MM.1S (cell line): ENCODE measurements around the gene KCNJ16.

Experiments used
- DNase-seq: peaks from one replicate; pipeline ENCODE4 v3.0.0-alpha.2; 2015
- H2AFZ ChIP-seq: fragments of 300-600 bp; sonication (generic); 2 replicates; pipeline ENCODE4 v1.6.0; 2016; ENCODE audit warnings: antibody characterized with exemption, low read length
- H3F3A ChIP-seq: fragments of 300-600 bp; sonication (generic); 2 replicates; pipeline ENCODE4 v1.6.1; 2016; ENCODE audit warnings: mild to moderate bottlenecking, antibody characterized with exemption, low read length, moderate library complexity, mixed read lengths; ENCODE audit not compliant: insufficient read depth
- H3K27ac ChIP-seq: fragments of 300-600 bp; sonication (generic); 2 replicates; pipeline ENCODE4 v1.5.1; 2016; ENCODE audit warnings: mild to moderate bottlenecking, low read length
- H3K27me3 ChIP-seq: fragments of 300-600 bp; sonication (generic); replicated peaks from 2 replicates; pipeline ENCODE4 v1.6.0; 2016; ENCODE audit warnings: low read length; ENCODE audit not compliant: insufficient read depth
- H3K36me3 ChIP-seq: fragments of 300-600 bp; sonication (generic); replicated peaks from 2 replicates; pipeline ENCODE4 v1.6.1; 2016; ENCODE audit warnings: mild to moderate bottlenecking, low read length, mixed read lengths; ENCODE audit not compliant: insufficient read depth
- H3K4me1 ChIP-seq: fragments of 300-600 bp; sonication (generic); 2 replicates; pipeline ENCODE4 v1.6.1; 2016; ENCODE audit warnings: low read length, mixed read lengths
- H3K4me2 ChIP-seq: fragments of 300-600 bp; sonication (generic); 2 replicates; pipeline ENCODE4 v1.6.0; 2016; ENCODE audit warnings: low read depth, low read length
- H3K4me3 ChIP-seq: fragments of 300-600 bp; sonication (generic); 2 replicates; pipeline ENCODE4 v1.5.1; 2016; ENCODE audit warnings: low read length, mixed read lengths
- H3K79me2 ChIP-seq: fragments of 300-600 bp; sonication (generic); 2 replicates; pipeline ENCODE4 v1.6.1; 2016; ENCODE audit warnings: mixed run types, low read length, mixed read lengths
- H3K9ac ChIP-seq: fragments of 300-600 bp; sonication (generic); 2 replicates; pipeline ENCODE4 v1.6.1; 2016; ENCODE audit warnings: low read length, mixed read lengths
- H3K9me2 ChIP-seq: fragments of 300-600 bp; sonication (generic); replicated peaks from 2 replicates; pipeline ENCODE4 v1.6.1; 2016; ENCODE audit warnings: mild to moderate bottlenecking, low read length, mixed read lengths; ENCODE audit not compliant: insufficient read depth
- H3K9me3 ChIP-seq: fragments of 300-600 bp; sonication (generic); replicated peaks from 2 replicates; pipeline ENCODE4 v1.6.1; 2016; ENCODE audit warnings: mild to moderate bottlenecking, low read length, mixed read lengths; ENCODE audit not compliant: insufficient read depth
- H4K20me1 ChIP-seq: fragments of 300-600 bp; sonication (generic); 2 replicates; pipeline ENCODE4 v1.6.1; 2016; ENCODE audit warnings: mild to moderate bottlenecking, low read length, moderate library complexity, mixed read lengths; ENCODE audit not compliant: insufficient read depth
- CTCF ChIP-seq: fragments of 300-600 bp; sonication (generic); IDR thresholded peaks from 2 replicates; pipeline ENCODE4 v1.5.1; 2016; ENCODE audit warnings: antibody characterized with exemption, low read length, mixed read lengths
- EZH2 ChIP-seq: fragments of 300-600 bp; sonication (generic); optimal IDR thresholded peaks from 2 replicates; pipeline ENCODE3; 2017; ENCODE audit warnings: low read depth, mild to moderate bottlenecking, antibody characterized with exemption, low read length, mixed read lengths
- EZH2phosphoT487 ChIP-seq: fragments of 300-600 bp; sonication (generic); IDR thresholded peaks from 2 replicates; pipeline ENCODE4 v1.6.1; 2018; ENCODE audit warnings: antibody characterized with exemption, low read length

The KCNJ16 gene

GRCh38 chr17:70119545-70119944 lies 44.5 kb downstream of the KCNJ16 start:
- Histone ChIP-seq H3K9ac (no peak overlapping the region), H3K79me2 (no peaks in the 10 kb centered on the region), H3K36me3 (no peaks in the 10 kb centered on the region), H3K9me2 (no peaks in the 10 kb centered on the region), H3K4me1 (no peaks in the 10 kb centered on the region), H3K9me3 (no peaks in the 10 kb centered on the region), H2AFZ (no peak overlapping the region), H3K4me3 (no peak overlapping the region), H3F3A (no peaks in the 10 kb centered on the region), H3K4me2 (no peak overlapping the region), H3K27ac (no peak overlapping the region), H3K27me3 (no peaks in the 10 kb centered on the region), H4K20me1 (no peaks in the 10 kb centered on the region)
- TF ChIP-seq EZH2phosphoT487 (no peak), EZH2 (no peak), CTCF (no peak)
- no peak for DNase-seq

GRCh38 chr17:70119983-70120382 lies 45.0 kb downstream of the KCNJ16 start:
- no peak for DNase-seq
- Histone ChIP-seq H3F3A (no peaks in the 10 kb centered on the region), H3K36me3 (no peaks in the 10 kb centered on the region), H3K4me2 (no peak overlapping the region), H3K9ac (no peak overlapping the region), H3K27ac (no peak overlapping the region), H3K79me2 (no peaks in the 10 kb centered on the region), H3K9me3 (no peaks in the 10 kb centered on the region), H2AFZ (no peak overlapping the region), H4K20me1 (no peaks in the 10 kb centered on the region), H3K9me2 (no peaks in the 10 kb centered on the region), H3K4me3 (no peak overlapping the region), H3K4me1 (no peaks in the 10 kb centered on the region), H3K27me3 (no peaks in the 10 kb centered on the region)
- TF ChIP-seq EZH2 (no peak), EZH2phosphoT487 (no peak), CTCF (no peak)

- H2AFZ ChIP-seq: no peak overlapping the region
- H4K20me1 ChIP-seq: no peaks in the 10 kb centered on the region
- no peak for DNase-seq
- H3K4me3 ChIP-seq: no peak overlapping the region
- H3K79me2 ChIP-seq: no peaks in the 10 kb centered on the region
- no peak overlapping the region for H3K4me2 ChIP-seq
- no peaks in the 10 kb centered on the region for H3K9me2 ChIP-seq
- H3K27ac ChIP-seq: no peak overlapping the region
- H3K4me1 ChIP-seq: no peaks in the 10 kb centered on the region
- no peaks in the 10 kb centered on the region for H3F3A ChIP-seq
- H3K9ac ChIP-seq: no peak overlapping the region
- no peaks in the 10 kb centered on the region for H3K9me3 ChIP-seq
- no peaks in the 10 kb centered on the region for H3K36me3 ChIP-seq
- no peaks in the 10 kb centered on the region for H3K27me3 ChIP-seq
- TF ChIP-seq CTCF (no peak), EZH2 (no peak), EZH2phosphoT487 (no peak)
These were observed 45.4 kb downstream of the KCNJ16 start for GRCh38 chr17:70120425-70120824.
